COLO668 (cell line): ENCODE measurements around the gene GRB10.
"Not testable (repeated sequence)": the region's sequence is repeated elsewhere in the genome, so short reads cannot be mapped to it uniquely, and the experiment has no call there.

Source experiments
- DNase-seq: peaks from one replicate; lab custom pipeline; 2025; ENCODE audit not compliant: unreplicated experiment; lab: John Stamatoyannopoulos, UW

GRB10 gene

DNA sequence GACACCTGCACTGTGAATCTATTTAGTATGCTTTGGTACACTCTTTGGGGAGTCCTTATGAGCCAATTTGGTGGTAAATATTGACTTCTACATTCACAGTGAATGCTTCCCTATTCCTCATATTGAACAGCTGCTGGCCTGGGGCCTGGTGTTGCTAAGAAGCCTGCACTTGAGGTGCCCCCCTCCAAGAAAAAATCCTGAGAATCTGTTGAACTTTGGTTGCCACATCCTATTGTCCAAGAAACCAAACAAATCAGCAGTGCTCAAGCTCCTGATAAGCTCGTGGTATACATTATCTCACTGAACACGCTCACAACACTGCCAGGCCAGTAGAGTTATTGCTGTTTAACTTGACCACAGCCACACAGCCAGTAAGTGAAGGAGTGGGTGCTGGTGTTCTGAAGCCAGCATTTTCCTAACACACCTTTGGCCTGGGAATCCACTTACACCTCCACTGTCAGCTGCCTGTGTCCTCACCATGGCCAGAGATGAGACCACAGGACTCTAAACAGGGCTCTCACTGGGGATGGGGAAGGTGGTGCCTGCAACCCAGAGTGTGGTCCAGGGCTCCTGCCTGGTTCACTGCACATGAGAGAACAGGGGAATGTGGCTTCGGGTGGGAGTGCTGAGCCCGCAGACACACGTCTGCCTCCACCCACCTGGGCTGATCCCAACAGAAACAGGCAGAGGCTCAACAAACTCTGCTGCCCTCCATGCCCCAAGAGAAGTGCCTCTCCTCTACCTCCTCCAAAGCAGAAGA is 224.2 kb downstream of the GRB10 start:
- DNase-seq: peak; percentile 91

DNA sequence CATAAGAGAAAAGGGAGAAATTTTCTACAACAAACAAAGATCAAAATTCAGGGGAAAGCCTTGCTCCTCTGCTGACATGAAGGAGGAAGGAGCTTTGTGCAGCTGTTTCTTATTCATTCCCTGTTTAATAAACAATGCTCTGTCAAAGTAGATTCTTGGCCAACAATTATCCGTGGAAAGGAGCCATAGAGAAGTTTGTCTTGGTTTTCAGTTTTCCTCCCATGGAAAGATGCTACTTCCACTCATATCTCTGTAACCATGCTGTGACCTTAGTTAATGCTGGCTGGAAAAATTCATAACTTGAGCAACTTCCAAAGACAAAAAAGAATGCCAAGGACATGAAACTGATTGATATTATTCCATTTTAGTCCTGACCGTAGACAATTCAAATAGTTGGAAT is 225.6 kb downstream of the GRB10 start:
- DNase-seq: no peak

DNA sequence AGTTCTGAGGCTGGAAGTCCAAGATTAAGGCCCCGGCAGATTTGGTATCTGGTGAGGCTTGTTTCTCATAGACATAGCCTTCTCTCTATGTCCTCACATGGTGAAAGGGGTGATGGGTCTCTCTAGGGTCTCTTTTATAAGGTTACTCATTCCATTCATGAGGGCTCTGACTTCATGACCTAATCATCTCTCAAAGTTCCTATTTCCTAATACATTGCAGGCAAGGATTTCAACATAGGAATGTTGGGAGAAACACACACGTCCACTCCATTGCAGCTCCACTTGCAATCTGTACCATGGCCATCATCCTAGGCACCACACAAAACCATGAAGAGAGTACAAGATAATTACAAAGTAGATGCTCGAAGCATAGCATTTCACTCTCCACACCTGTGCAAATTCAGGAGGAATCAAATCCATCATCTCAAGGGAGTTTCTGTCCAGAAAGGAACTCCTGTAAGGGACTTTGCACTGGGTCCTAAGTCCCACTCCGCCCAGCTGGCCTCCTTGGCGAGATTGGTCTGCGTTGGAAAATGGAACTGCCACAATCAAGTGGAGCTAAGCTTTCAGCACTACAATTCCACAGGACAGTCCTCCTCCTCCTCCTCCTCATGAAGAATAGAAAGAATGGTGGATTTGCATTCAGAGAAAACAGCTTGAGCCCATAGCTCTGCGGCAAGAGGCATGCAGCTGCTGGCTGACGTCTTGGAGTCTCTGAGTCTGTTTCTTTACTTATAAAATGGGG is 226.3 kb downstream of the GRB10 start:
- no peak for DNase-seq

DNA sequence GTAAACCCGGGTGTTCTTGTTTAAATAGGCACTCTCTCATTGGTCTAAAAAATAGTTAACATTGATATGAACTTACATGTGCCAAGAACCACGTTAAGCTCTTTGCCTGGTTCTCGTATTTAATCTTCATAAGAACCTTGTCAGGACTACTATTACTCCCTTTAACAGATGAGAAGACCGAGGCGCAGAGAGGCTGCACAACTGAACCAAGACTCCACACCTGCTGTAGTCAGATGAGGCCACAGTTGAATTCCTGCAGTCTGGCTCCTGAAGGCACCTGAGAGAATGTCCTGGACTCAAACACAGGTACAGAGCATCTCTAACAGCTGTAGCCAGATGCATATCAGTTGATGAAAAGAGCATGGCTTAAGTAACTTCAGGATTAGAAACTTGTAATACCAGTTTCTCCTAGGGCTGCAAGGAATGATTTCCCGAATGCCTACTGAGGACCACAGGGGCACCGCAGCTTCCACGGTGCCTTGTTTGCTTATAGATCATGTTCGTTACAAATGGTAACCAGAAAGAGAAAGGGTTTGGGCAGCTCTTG is 227.0 kb downstream of the GRB10 start:
- DNase-seq: peak; percentile 54

DNA sequence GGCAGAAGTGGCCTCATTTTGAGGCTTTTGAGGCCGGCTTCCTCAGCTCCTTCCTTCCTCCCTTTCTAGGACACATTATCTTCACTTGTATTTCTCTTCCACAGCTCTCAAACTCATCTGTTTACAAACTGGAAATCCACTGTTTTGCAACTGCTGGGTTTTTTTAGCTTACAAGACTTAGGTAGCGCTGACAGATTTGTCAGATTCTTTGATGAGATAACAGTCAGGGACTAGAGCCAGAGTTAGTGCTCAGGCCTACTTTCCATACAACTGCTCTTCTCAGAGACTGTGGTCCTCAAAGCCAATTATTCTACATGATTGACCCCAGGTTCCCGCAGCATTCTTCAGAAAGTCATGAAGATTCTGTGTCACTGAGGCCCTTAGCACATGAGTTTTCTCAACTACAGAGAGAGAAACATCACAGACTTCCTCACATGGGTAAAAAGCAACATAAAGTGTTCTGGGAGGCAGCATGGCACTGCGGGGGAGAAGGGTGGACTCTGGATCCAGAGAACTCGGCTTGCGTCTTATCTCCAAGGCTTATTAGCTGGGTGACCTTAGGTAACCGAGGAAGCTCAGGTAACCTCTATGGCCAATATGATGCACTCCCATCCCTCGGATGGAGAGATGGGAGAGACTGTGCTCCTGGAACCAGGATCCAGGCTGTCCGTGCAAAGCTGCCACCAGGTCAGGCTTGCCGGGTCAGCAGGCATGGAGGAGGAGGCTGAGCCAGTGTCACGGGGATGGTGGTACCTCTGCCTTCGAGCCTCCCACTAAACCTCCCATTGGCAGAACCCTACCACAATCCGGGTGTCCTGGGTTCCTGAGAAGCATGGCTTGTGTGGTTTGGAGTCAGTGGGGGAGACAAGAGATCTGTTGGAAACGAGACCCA is 228.0 kb downstream of the GRB10 start:
- no peak for DNase-seq

DNA sequence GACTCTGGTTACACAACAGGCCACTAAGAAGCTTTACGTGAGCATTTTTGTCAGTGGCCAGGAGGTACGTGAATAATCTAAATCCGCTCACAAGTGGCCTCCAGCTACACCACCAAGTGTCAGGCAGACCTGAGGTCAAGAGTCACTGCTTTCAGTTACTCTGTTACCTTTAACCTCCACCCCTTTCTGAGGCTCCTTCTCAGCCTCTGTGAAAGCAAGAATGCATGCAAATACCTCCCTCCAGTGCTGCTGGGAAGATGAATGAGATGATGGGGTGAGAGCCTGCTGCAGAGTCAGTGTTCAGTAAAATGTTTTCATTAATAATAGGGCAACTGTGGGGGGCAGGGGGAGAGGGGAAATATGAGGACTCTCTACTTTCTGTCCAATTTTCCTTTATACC is 228.7 kb downstream of the GRB10 start:
- DNase-seq: no peak

DNA sequence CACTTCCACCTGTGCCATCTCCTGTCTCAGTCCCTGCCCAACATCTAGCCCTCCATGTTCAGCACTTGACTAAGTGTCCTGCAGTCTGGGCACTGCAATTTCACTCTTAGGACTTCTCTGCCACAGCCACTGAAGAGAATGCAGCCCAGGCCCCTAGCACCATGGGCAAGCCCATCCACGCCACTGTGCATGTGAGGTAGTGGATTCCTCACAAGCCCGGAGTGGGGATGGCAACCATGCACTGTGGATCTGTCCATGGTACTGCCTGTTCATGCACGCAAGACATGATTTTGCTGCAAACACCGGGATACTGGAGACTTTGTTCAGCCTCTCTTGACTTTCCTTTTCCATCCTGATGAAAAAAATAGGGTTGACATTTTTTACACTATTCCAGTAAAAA is 229.8 kb downstream of the GRB10 start:
- no peak for DNase-seq

DNA sequence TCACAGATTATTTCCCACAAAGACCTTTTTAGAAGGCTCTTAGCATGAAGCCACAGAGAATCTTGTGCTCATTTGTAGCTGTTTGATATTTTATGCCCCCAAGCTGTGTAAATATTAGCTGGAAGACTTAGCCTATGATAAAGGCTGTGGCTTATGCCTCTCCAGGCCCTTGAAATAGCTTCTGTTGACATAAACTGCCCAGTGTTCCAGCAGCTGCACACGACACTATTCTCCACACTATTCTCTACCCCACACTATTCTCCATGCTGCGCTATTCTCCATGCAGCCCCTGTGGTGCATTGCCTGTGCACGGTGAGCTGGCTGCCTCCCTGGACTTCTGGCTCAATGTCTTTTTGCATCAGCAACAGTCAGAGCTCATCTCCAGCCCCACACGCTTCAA is 230.6 kb downstream of the GRB10 start:
- DNase-seq: peak; percentile 91

DNA sequence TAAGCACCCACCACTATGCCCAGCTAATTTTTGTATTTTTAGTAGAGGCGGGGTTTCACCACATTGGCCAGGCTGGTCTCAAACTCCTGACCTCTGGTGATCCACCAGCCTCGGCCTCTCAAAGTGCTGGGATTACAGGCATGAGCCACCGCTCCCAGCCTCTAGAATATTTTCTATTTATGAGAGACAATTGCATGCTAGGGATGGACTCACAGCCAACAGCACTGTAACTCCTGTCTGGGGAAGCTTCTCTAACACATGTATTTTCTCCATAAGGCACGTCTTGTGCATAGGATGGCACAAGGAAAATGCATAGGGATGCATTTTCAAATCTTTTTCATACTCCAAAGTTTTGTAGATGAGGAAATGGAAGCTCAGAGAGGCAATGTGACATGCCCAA is 237.1 kb downstream of the GRB10 start:
- not testable (repeated sequence) for DNase-seq

DNA sequence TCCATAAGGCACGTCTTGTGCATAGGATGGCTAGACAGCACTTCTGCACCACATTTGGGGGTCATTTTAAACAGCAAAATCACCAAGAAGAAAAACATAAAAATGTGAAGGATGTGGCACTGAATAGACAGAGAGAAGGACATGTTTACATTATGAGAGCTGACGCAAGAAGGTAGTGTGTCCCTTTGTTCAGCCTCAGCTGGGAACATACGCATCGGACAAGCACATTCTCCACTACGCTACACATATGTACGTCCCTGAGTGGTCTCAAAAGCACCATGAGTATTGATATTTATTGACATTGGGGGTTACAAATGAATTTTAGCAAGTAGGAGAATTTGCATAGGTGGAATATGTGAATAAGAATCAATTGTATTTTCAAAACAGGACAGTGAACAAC is 237.7 kb downstream of the GRB10 start:
- DNase-seq: no peak

DNA sequence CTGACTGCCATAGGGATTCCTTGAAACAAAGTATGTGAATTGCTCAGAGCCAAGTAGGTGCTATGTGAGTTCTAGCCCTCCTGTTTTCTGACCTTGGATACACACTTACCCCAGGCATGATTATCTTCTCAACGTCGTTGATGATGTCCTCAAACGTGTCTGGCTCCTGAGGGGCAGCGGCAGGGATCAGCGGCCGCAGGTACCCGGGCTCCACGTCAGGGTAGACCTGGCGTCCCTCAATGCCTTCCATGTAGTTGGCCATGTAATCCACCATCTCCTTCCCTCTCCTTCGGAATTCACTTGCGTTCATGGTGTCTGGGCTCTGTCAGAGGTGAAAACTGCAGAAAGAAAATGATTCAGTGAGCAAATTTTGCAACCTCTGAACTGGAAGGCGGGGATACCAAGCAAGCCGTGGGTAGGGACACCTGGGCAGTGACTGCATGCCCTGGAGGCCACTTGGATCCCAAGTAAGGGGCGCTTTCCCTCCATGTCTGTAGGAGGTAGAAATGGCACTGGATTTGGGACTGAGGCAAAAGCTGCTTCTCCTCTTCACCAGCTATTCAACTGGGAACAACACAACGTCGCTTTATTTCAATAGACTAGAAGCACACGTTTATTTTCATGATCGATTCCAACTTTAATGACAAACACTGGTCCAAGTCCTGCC is 238.8 kb downstream of the GRB10 start:
- no peak for DNase-seq

DNA sequence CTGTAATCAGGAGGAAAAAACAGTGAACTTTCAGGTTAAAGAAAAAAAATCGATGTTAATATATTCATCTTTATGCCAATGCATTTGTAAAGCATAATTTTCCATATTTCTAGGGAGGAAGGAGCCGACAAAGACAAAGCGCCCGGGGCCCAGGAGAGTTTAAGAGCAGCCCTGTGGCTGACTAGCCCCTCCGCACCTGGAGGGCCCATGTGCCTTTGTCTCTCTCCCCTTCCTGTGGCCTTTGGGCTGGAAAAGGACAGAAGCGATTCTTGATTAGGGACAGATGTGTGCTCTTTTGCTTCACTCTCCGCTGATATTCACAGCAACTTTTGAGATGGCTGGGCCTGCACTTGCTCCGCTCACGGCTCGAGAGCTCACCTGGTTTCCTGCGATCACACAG is 240.6 kb downstream of the GRB10 start:
- DNase-seq: no peak

DNA sequence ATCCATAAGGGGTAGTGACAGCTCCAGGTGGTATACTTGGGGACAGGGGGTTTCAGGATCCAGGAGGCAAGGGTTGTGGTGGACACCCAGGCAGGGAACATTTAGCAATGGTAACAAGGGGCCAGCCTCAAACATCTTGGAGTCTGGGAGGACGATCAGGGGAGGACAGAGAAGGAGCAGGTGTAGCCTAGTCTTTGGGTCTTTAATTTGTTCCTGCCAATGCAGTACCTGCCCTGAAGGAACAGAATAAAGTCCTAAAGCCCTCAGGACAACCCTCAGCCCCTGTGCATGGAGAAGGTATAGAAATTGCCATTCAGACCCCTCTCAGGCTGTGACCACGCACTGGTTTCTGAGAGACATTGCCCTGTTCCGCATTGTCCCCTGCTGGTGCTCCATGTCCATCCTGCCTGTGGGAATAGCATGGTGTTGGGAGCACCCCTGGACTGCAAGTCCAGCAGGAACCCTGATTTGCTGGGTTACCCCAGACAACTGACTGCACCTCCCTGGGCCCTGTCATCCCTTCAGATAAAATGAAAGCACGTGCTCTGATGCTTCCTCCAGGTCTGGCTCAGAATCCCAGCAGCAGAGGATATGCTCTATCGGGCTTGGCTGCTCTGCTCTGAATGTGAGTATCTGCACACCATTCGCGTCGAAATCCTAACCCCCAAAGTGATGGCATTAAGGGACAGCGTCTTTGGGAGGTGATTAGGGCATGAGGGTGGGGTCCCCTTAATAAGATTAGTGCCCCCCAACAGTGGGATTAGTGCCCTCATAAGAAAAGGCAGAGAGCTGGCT is 241.7 kb downstream of the GRB10 start:
- DNase-seq: no peak
